Caco-2 (cell line): Measurements from ENCODE around the gene ULK1. TPM values are rescaled to one million over a fixed set of nuclear protein-coding genes. Genes with fewer than 3 reads are reported as not detected.

Experiments
- BruUV-seq: library from RNA; stranded (reverse); fragments of 400-500 nt; replicated peaks from 2 replicates; lab custom pipeline; 2021; lab: Mats Ljungman, UMichigan
- CTCF ChIA-PET: fragments of 300-600 bp; sonication (Branson Sonifier 250); formaldehyde crosslinking; loops from one replicate; lab custom pipeline; 2022; ENCODE audit warnings: antibody characterized with exemption; lab: Charles Lee
- POLR2A ChIA-PET: fragments of 300-600 bp; sonication (Branson Sonifier 250); formaldehyde crosslinking; loops from one replicate; lab custom pipeline; 2022; ENCODE audit warnings: antibody characterized with exemption; lab: Charles Lee
- DNase-seq, 2 experiments: peaks; one replicate each; pipeline versions ENCODE4 v3.0.0 to v3.0.0-alpha.2; 2020 to 2022
- H3K27me3 ChIP-seq: replicated peaks from 2 replicates; pipeline ENCODE4 v1.6.0; 2011; ENCODE audit warnings: low read length; ENCODE audit not compliant: control insufficient read depth, insufficient read depth
- H3K36me3 ChIP-seq: 2 replicates; pipeline ENCODE4 v1.5.1; 2011; ENCODE audit warnings: low read length; ENCODE audit not compliant: control insufficient read depth, insufficient read depth
- H3K4me1 ChIP-seq: fragments of 250-450 bp; sonication (Bioruptor Pico); 2 replicates; pipeline ENCODE4 v1.5.1; 2020; ENCODE audit warnings: mild to moderate bottlenecking
- H3K4me3 ChIP-seq: 2 replicates; pipeline ENCODE4 v1.5.1; 2011; ENCODE audit warnings: low read depth, mild to moderate bottlenecking, control low read depth, low read length
- H3K9me3 ChIP-seq: fragments of 250-450 bp; sonication (Bioruptor Pico); 2 replicates; pipeline ENCODE4 v1.5.1; 2020; ENCODE audit warnings: mild to moderate bottlenecking, moderate library complexity
- H3K27ac Mint-ChIP-seq: one replicate; pipeline ENCODE4 v1.8.0; 2022; ENCODE audit warnings: mixed read lengths; ENCODE audit not compliant: unreplicated experiment
- H3K27me3 Mint-ChIP-seq: one replicate; pipeline ENCODE4 v1.8.0; 2022; ENCODE audit warnings: mixed read lengths; ENCODE audit not compliant: insufficient read depth, unreplicated experiment
- H3K36me3 Mint-ChIP-seq: one replicate; pipeline ENCODE4 v1.8.0; 2022; ENCODE audit warnings: mild to moderate bottlenecking, mixed read lengths; ENCODE audit not compliant: insufficient read depth, unreplicated experiment
- H3K4me1 Mint-ChIP-seq: one replicate; pipeline ENCODE4 v1.8.0; 2022; ENCODE audit warnings: low read depth, mixed read lengths; ENCODE audit not compliant: unreplicated experiment
- H3K4me3 Mint-ChIP-seq: one replicate; pipeline ENCODE4 v1.8.0; 2022; ENCODE audit warnings: mild to moderate bottlenecking, moderate library complexity, mixed read lengths; ENCODE audit not compliant: unreplicated experiment
- H3K9me3 Mint-ChIP-seq: one replicate; pipeline ENCODE4 v1.8.0; 2022; ENCODE audit warnings: mixed read lengths; ENCODE audit not compliant: unreplicated experiment
- intact Hi-C: fragments of 100-400 bp; cut with micrococcal nuclease; formaldehyde crosslinking; loops from one replicate; pipeline ENCODE4 v1.10.0; 2022; ENCODE audit not compliant: unreplicated experiment
- total RNA-seq: library from RNA; stranded (reverse); gene quantifications from 2 replicates; pipeline ENCODE4 v1.2.3, GENCODE V29; 2022
- TF ChIP-seq, protein P1 (sequence below), 2 experiments: fragments of 200-600 bp in 1 of 2; IDR thresholded peaks; 1 replicate in 1 of 2; 2 replicates in 1 of 2; pipeline versions ENCODE4 v1.5.1 to v1.8.0; 2011 to 2022; ENCODE audit warnings: antibody characterized with exemption in 1 of 2, control low read depth in 1 of 2, inconsistent platforms in 1 of 2, low read depth in 1 of 2, low read length in 1 of 2, mild to moderate bottlenecking in 1 of 2, moderate library complexity in 1 of 2; ENCODE audit not compliant: insufficient read depth in 1 of 2, severe bottlenecking in 1 of 2, unreplicated experiment in 1 of 2

ULK1 gene
- total RNA-seq, 1 experiment from 2014 or later, result 61.1 TPM

GRCh38 chr12:131920157-131920508 lies 25.7 kb downstream of the ULK1 start:
- BruUV-seq, result no TSS peak
- H3K4me1 ChIP-seq, result no peaks in the 10 kb centered on the region
- intact Hi-C loops, result no loop called here
- TF ChIP-seq, protein P1, sequence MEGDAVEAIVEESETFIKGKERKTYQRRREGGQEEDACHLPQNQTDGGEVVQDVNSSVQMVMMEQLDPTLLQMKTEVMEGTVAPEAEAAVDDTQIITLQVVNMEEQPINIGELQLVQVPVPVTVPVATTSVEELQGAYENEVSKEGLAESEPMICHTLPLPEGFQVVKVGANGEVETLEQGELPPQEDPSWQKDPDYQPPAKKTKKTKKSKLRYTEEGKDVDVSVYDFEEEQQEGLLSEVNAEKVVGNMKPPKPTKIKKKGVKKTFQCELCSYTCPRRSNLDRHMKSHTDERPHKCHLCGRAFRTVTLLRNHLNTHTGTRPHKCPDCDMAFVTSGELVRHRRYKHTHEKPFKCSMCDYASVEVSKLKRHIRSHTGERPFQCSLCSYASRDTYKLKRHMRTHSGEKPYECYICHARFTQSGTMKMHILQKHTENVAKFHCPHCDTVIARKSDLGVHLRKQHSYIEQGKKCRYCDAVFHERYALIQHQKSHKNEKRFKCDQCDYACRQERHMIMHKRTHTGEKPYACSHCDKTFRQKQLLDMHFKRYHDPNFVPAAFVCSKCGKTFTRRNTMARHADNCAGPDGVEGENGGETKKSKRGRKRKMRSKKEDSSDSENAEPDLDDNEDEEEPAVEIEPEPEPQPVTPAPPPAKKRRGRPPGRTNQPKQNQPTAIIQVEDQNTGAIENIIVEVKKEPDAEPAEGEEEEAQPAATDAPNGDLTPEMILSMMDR (IDR thresholded peaks at IDR 0.05; ENCODE audit: insufficient read depth in 1 of 2, low read depth in 1 of 2, low read length in 1 of 2, severe bottlenecking in 1 of 2, unreplicated experiment in 1 of 2), result no peak
- no peaks in the 10 kb centered on the region for H3K27me3 ChIP-seq
- H3K36me3 ChIP-seq, result no peaks in the 10 kb centered on the region; the same call in 1 of the 2 replicates
- Mint-ChIP-seq H3K27me3 (no peaks in the 10 kb centered on the region), H3K36me3 (peaks cover 25% of the 10 kb centered on the region), H3K4me3 (no peak overlapping the region), H3K9me3 (no peaks in the 10 kb centered on the region), H3K4me1 (no peaks in the 10 kb centered on the region), H3K27ac (no peak overlapping the region)
- ChIA-PET CTCF (no interaction called here), POLR2A (no interaction called here)
- no peak overlapping the region for H3K4me3 ChIP-seq
- DNase-seq, result no peak
- H3K9me3 ChIP-seq, result no peaks in the 10 kb centered on the region

GRCh38 chr12:131920902-131921840 lies 26.7 kb downstream of the ULK1 start:
- POLR2A ChIA-PET, result no interaction called here

More at GRCh38 chr12:131920902-131921840, 26.7 kb downstream of the ULK1 start:
- CTCF ChIA-PET, result no interaction called here
- Mint-ChIP-seq H3K4me1 (no peaks in the 10 kb centered on the region), H3K4me3 (no peak overlapping the region), H3K27me3 (no peaks in the 10 kb centered on the region), H3K27ac (no peak overlapping the region), H3K9me3 (no peaks in the 10 kb centered on the region), H3K36me3 (peaks cover 16% of the 10 kb centered on the region)
- Histone ChIP-seq H3K27me3 (no peaks in the 10 kb centered on the region), H3K9me3 (no peaks in the 10 kb centered on the region), H3K36me3 (no peaks in the 10 kb centered on the region; the same call in 1 of the 2 replicates), H3K4me1 (no peaks in the 10 kb centered on the region), H3K4me3 (no peak overlapping the region)
- TF ChIP-seq, protein P1 (IDR thresholded peaks at IDR 0.05; ENCODE audit: insufficient read depth in 1 of 2, low read depth in 1 of 2, low read length in 1 of 2, severe bottlenecking in 1 of 2, unreplicated experiment in 1 of 2), result no peak
- DNase-seq, result no peak
- BruUV-seq, result no TSS peak
- intact Hi-C loops, result no loop called here
